PFSK-1 (cell line): Measurements from ENCODE around the gene CHID1.

ENCODE experiments used
- POLR2AphosphoS5 ChIP-seq: IDR thresholded peaks from 2 replicates; pipeline ENCODE4 v1.6.1; 2012; ENCODE audit warnings: low read depth, mild to moderate bottlenecking, control low read depth, low read length, moderate library complexity
- SIN3A ChIP-seq: IDR thresholded peaks from 2 replicates; pipeline ENCODE4 v1.6.1; 2012; ENCODE audit warnings: mild to moderate bottlenecking, low read length, moderate library complexity, borderline replicate concordance; ENCODE audit not compliant: insufficient read depth
- TAF1 ChIP-seq: IDR thresholded peaks from 2 replicates; pipeline ENCODE4 v1.6.1; 2012; ENCODE audit warnings: low read length, control low read depth, borderline replicate concordance; ENCODE audit not compliant: insufficient read depth
- TF ChIP-seq, protein P1 (sequence below), 2 experiments: IDR thresholded peaks; 2 replicates each; pipeline versions ENCODE4 v1.6.1 to v1.8.0; 2011 to 2012; ENCODE audit warnings: low read depth in 2 of 2, low read length in 2 of 2, control low read depth in 1 of 2, inconsistent platforms in 1 of 2, mild to moderate bottlenecking in 1 of 2, moderate library complexity in 1 of 2; ENCODE audit not compliant: insufficient read depth in 1 of 2

DNA sequence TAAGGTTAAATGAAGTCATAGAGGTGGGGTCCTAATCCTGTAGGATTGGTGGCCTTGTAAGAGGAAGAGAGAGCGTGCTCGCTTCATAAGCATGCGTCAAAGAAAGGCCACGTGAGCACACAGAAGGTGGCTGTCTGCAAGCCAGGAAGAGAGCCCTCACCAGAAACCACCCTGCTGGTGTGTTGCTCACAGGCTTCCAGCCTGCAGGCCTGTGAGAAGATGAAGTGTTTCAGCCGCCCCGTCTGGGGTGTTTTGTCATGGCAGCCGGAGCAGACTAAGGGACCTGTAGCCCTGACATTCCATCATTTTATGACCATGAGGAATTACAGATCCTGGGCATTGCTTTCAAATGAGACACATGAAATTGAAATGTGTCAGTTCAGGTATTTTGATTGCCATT lies 47.5 kb upstream of the CHID1 start:
- TF ChIP-seq TAF1 (no peak), POLR2AphosphoS5 (no peak), SIN3A (no peak)
- TF ChIP-seq, protein P1, sequence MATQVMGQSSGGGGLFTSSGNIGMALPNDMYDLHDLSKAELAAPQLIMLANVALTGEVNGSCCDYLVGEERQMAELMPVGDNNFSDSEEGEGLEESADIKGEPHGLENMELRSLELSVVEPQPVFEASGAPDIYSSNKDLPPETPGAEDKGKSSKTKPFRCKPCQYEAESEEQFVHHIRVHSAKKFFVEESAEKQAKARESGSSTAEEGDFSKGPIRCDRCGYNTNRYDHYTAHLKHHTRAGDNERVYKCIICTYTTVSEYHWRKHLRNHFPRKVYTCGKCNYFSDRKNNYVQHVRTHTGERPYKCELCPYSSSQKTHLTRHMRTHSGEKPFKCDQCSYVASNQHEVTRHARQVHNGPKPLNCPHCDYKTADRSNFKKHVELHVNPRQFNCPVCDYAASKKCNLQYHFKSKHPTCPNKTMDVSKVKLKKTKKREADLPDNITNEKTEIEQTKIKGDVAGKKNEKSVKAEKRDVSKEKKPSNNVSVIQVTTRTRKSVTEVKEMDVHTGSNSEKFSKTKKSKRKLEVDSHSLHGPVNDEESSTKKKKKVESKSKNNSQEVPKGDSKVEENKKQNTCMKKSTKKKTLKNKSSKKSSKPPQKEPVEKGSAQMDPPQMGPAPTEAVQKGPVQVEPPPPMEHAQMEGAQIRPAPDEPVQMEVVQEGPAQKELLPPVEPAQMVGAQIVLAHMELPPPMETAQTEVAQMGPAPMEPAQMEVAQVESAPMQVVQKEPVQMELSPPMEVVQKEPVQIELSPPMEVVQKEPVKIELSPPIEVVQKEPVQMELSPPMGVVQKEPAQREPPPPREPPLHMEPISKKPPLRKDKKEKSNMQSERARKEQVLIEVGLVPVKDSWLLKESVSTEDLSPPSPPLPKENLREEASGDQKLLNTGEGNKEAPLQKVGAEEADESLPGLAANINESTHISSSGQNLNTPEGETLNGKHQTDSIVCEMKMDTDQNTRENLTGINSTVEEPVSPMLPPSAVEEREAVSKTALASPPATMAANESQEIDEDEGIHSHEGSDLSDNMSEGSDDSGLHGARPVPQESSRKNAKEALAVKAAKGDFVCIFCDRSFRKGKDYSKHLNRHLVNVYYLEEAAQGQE (IDR thresholded peaks at IDR 0.05; ENCODE audit: insufficient read depth in 1 of 2, low read depth in 2 of 2, low read length in 2 of 2) = no peak
